Glutamatergic neuron (in vitro differentiated cells): ENCODE results near the gene ISCA1. TPM values are rescaled to one million over a fixed set of nuclear protein-coding genes. Genes with fewer than 3 reads are reported as not detected.

Source experiments
- DNase-seq: peaks from one replicate; pipeline ENCODE4 v3.0.0; 2022
- H3K27ac Mint-ChIP-seq: one replicate; pipeline ENCODE4 v1.8.0; 2020; ENCODE audit warnings: mild to moderate bottlenecking, mixed read lengths, inconsistent platforms; ENCODE audit not compliant: unreplicated experiment
- H3K27me3 Mint-ChIP-seq: one replicate; pipeline ENCODE4 v1.8.0; 2020; ENCODE audit warnings: mild to moderate bottlenecking, moderate library complexity, mixed read lengths, inconsistent platforms; ENCODE audit not compliant: unreplicated experiment
- H3K36me3 Mint-ChIP-seq: one replicate; pipeline ENCODE4 v1.8.0; 2020; ENCODE audit warnings: mild to moderate bottlenecking, mixed read lengths, inconsistent platforms; ENCODE audit not compliant: unreplicated experiment
- H3K4me1 Mint-ChIP-seq: one replicate; pipeline ENCODE4 v1.8.0; 2020; ENCODE audit warnings: mild to moderate bottlenecking, low read depth, mixed read lengths, inconsistent platforms; ENCODE audit not compliant: unreplicated experiment
- H3K4me3 Mint-ChIP-seq: one replicate; pipeline ENCODE4 v1.8.0; 2020; ENCODE audit warnings: mild to moderate bottlenecking, mixed read lengths, inconsistent platforms; ENCODE audit not compliant: unreplicated experiment
- H3K9me3 Mint-ChIP-seq: one replicate; pipeline ENCODE4 v1.8.0; 2020; ENCODE audit warnings: mild to moderate bottlenecking, moderate library complexity, mixed read lengths, inconsistent platforms; ENCODE audit not compliant: unreplicated experiment
- total RNA-seq: library from RNA; stranded (reverse); fragmentation: NEBNext Ultra II Directional; extraction: Animal tissue kit (Norgen Biotek cat#: 25700); gene quantifications from one replicate; pipeline ENCODE4 v1.2.1, GENCODE V29; 2021; ENCODE audit not compliant: unreplicated experiment
- TF ChIP-seq, protein P1 (sequence below): fragments of 200-600 bp; sonication (generic); IDR thresholded peaks from one replicate; pipeline ENCODE4 v1.5.0; 2021; ENCODE audit not compliant: partially characterized antibody, unreplicated experiment

The ISCA1 gene
- total RNA-seq, 1 donor from 2014 or later, result 60.8 TPM

GRCh38 chr9:86222667-86223066, 59.7 kb downstream of the ISCA1 start:
- TF ChIP-seq, protein P1, sequence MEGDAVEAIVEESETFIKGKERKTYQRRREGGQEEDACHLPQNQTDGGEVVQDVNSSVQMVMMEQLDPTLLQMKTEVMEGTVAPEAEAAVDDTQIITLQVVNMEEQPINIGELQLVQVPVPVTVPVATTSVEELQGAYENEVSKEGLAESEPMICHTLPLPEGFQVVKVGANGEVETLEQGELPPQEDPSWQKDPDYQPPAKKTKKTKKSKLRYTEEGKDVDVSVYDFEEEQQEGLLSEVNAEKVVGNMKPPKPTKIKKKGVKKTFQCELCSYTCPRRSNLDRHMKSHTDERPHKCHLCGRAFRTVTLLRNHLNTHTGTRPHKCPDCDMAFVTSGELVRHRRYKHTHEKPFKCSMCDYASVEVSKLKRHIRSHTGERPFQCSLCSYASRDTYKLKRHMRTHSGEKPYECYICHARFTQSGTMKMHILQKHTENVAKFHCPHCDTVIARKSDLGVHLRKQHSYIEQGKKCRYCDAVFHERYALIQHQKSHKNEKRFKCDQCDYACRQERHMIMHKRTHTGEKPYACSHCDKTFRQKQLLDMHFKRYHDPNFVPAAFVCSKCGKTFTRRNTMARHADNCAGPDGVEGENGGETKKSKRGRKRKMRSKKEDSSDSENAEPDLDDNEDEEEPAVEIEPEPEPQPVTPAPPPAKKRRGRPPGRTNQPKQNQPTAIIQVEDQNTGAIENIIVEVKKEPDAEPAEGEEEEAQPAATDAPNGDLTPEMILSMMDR, result no peak
- no peaks in the 10 kb centered on the region for H3K36me3 Mint-ChIP-seq
- no peaks in the 10 kb centered on the region for H3K9me3 Mint-ChIP-seq
- H3K27ac Mint-ChIP-seq, result no peak overlapping the region
- DNase-seq, result no peak
- no peak overlapping the region for H3K4me3 Mint-ChIP-seq
- H3K4me1 Mint-ChIP-seq, result no peaks in the 10 kb centered on the region
- H3K27me3 Mint-ChIP-seq, result peaks cover 6% of the 10 kb centered on the region

DNA sequence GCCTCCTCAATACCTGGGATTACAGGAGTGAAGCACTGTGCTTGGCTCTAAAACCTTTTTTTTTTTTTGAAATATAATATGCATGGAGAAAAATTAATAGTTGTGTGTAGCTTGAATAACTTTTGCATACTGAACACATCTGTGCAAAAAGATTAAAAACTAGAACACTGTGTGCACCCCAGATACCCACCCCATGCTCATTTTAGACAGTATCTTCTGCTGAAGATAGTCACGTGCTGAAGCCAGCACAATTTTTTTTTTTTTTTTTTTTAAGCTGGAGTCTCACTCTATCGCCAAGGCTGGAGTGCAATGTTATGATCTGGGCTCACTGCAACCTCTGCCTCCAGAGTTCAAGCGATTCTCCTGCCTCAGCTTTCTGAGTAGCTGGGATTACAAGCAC, 62.7 kb downstream of the ISCA1 start:
- Mint-ChIP-seq H3K4me3 (no peak overlapping the region), H3K9me3 (no peaks in the 10 kb centered on the region), H3K4me1 (no peaks in the 10 kb centered on the region), H3K27ac (no peak overlapping the region), H3K27me3 (peaks cover 2% of the 10 kb centered on the region), H3K36me3 (no peaks in the 10 kb centered on the region)
- TF ChIP-seq, protein P1, result no peak
- no peak for DNase-seq

DNA sequence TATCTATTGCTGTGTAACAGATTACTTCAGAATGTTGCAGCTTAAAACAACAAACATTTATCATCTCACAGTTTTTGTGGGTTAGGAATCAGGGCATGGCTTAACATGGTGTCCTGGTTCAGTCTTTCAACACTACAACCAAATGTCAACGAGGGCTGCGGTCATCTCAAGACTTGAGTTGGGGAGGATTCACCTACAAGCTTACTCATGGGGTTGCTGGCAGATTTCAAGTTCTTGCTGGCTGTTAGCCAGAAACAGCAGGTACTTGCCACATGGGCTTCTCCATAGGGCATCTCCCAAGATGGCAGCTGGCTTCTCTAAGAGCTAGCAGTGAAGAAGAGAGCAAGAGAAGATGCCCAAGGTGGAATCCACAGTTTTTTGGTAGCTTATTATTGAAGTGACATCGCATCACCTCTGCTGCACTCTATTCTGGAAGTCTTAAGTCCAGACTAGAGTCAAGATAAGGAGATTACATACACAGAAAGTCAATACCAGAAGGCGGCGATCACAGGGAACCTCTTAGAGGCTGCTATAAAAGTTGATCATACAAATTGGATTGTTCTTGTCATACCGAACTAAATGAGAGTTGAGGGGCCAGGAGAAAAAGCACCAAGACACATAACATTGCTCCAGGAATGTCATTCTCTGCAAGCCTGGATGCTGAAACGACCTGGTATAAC, 65.1 kb downstream of the ISCA1 start:
- Mint-ChIP-seq H3K9me3 (no peaks in the 10 kb centered on the region), H3K27ac (no peak overlapping the region), H3K4me3 (no peak overlapping the region), H3K36me3 (no peaks in the 10 kb centered on the region), H3K4me1 (no peaks in the 10 kb centered on the region), H3K27me3 (no peaks in the 10 kb centered on the region)
- no peak for DNase-seq
- TF ChIP-seq, protein P1, result no peak

Other genes starting within 250 kb of the ISCA1 start
- gene GOLM1, start 183.0 kb downstream of the ISCA1 start, total RNA-seq, result 95.2 TPM
- 0.27 TPM for gene C9orf153, start 22.9 kb downstream of the ISCA1 start, total RNA-seq
- 29.4 TPM for gene TUT7, start 71.9 kb upstream of the ISCA1 start, total RNA-seq